ENCODE data around the gene RLF. TPM values are rescaled to one million over a fixed set of nuclear protein-coding genes. Genes with fewer than 3 reads are reported as not detected.

The RLF gene
- total and polyA plus RNA-seq, 4 donors: 1.7 to 13.4 (median 6.3) TPM

- H3K27me3 ChIP-seq (ENCODE audit: control insufficient read depth in 4 of 4, insufficient read depth in 4 of 4, low read length in 3 of 4): no peaks in the 10 kb centered on the region
- 60% methylated on average over 2 of the region's 2 CpGs for WGBS
- H3K36me3 ChIP-seq (ENCODE audit: control insufficient read depth in 4 of 4, insufficient read depth in 3 of 4, low read depth in 1 of 4, low read length in 3 of 4): peaks cover 3 to 19% (median 6%) of the 10 kb centered on the region in 4 donors
These were observed 120.7 kb downstream of the RLF start for GRCh38 chr1:40281853-40282252.

More at GRCh38 chr1:40281853-40282252, 120.7 kb downstream of the RLF start:
- no peak for DNase-seq (ENCODE audit: low spot score)
- Histone ChIP-seq H3K4me1 (ENCODE audit: control insufficient read depth in 4 of 4, insufficient read depth in 4 of 4, low read length in 3 of 4) (peaks cover 0 to 2% (median 0%) of the 10 kb centered on the region in 4 donors), H3K27ac (ENCODE audit: low read depth in 1 of 2, low read length in 2 of 2) (no peak overlapping the region), H3K9ac (ENCODE audit: low read depth in 1 of 2, low read length in 2 of 2) (no peak overlapping the region), H3K4me3 (ENCODE audit: low read depth in 1 of 3, low read length in 3 of 3) (no peak overlapping the region), H3K9me3 (ENCODE audit: control insufficient read depth in 4 of 4, low read length in 3 of 4) (no peaks in the 10 kb centered on the region)
- no peak for TF ChIP-seq YY1 (IDR thresholded peaks at IDR 0.05)
- no peak for TF ChIP-seq TAF1 (conservative IDR thresholded peaks at IDR 0.05)
- TF ChIP-seq ZBTB33 (IDR thresholded peaks at IDR 0.05): no peak
- no peak for TF ChIP-seq SP1 (IDR thresholded peaks at IDR 0.05)
- TF ChIP-seq MAX (IDR thresholded peaks at IDR 0.05): no peak
- TF ChIP-seq GABPA (IDR thresholded peaks at IDR 0.05 in 1 of 2, conservative IDR thresholded peaks at IDR 0.05 in 1 of 2): no peak
- TF ChIP-seq, protein P1, sequence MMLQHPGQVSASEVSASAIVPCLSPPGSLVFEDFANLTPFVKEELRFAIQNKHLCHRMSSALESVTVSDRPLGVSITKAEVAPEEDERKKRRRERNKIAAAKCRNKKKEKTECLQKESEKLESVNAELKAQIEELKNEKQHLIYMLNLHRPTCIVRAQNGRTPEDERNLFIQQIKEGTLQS (IDR thresholded peaks at IDR 0.05): no peak
- no peak for TF ChIP-seq JUND (IDR thresholded peaks at IDR 0.05)
- no peak for TF ChIP-seq RXRA (IDR thresholded peaks at IDR 0.05)
- TF ChIP-seq NR2F2 (IDR thresholded peaks at IDR 0.05): no peak
- TF ChIP-seq FOXA2 (IDR thresholded peaks at IDR 0.05): no peak
- TF ChIP-seq, protein P2, sequence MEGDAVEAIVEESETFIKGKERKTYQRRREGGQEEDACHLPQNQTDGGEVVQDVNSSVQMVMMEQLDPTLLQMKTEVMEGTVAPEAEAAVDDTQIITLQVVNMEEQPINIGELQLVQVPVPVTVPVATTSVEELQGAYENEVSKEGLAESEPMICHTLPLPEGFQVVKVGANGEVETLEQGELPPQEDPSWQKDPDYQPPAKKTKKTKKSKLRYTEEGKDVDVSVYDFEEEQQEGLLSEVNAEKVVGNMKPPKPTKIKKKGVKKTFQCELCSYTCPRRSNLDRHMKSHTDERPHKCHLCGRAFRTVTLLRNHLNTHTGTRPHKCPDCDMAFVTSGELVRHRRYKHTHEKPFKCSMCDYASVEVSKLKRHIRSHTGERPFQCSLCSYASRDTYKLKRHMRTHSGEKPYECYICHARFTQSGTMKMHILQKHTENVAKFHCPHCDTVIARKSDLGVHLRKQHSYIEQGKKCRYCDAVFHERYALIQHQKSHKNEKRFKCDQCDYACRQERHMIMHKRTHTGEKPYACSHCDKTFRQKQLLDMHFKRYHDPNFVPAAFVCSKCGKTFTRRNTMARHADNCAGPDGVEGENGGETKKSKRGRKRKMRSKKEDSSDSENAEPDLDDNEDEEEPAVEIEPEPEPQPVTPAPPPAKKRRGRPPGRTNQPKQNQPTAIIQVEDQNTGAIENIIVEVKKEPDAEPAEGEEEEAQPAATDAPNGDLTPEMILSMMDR (IDR thresholded peaks at IDR 0.05; ENCODE audit: low read depth, low read length, missing input control): no peak
- no peak for TF ChIP-seq EGR1 (IDR thresholded peaks at IDR 0.05; ENCODE audit: low read depth in 2 of 2)
- TF ChIP-seq, protein P3, sequence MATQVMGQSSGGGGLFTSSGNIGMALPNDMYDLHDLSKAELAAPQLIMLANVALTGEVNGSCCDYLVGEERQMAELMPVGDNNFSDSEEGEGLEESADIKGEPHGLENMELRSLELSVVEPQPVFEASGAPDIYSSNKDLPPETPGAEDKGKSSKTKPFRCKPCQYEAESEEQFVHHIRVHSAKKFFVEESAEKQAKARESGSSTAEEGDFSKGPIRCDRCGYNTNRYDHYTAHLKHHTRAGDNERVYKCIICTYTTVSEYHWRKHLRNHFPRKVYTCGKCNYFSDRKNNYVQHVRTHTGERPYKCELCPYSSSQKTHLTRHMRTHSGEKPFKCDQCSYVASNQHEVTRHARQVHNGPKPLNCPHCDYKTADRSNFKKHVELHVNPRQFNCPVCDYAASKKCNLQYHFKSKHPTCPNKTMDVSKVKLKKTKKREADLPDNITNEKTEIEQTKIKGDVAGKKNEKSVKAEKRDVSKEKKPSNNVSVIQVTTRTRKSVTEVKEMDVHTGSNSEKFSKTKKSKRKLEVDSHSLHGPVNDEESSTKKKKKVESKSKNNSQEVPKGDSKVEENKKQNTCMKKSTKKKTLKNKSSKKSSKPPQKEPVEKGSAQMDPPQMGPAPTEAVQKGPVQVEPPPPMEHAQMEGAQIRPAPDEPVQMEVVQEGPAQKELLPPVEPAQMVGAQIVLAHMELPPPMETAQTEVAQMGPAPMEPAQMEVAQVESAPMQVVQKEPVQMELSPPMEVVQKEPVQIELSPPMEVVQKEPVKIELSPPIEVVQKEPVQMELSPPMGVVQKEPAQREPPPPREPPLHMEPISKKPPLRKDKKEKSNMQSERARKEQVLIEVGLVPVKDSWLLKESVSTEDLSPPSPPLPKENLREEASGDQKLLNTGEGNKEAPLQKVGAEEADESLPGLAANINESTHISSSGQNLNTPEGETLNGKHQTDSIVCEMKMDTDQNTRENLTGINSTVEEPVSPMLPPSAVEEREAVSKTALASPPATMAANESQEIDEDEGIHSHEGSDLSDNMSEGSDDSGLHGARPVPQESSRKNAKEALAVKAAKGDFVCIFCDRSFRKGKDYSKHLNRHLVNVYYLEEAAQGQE (IDR thresholded peaks at IDR 0.05): no peak
- TF ChIP-seq FOXA1 (IDR thresholded peaks at IDR 0.05): no peak
- TF ChIP-seq HNF4G (IDR thresholded peaks at IDR 0.05): no peak
- TF ChIP-seq RAD21 (IDR thresholded peaks at IDR 0.05): no peak
- no peak for TF ChIP-seq HNF4A (conservative IDR thresholded peaks at IDR 0.05)

Small RNA genes within 50 kb of the gene (small RNA-seq; reads per million reads assigned to genes)
- gene RNU6-1237P: not detected

Other genes starting within 250 kb of the RLF start
- 100 to 1,000 TPM in 1 of 2 donors, under 1 TPM in 1; 0.37 to 294 TPM for gene MFSD2A, start 206.2 kb upstream of the RLF start, total RNA-seq
- gene MFSD2A, start 206.2 kb upstream of the RLF start, polyA plus RNA-seq: 100 to 1,000 TPM in 1 of 2 donors, 10 to 100 TPM in 1; 84.3 to 257 TPM
- 100 to 1,000 TPM in 1 of 2 donors, 10 to 100 TPM in 1; 75.5 to 105 TPM for gene CAP1, start 120.7 kb upstream of the RLF start, total RNA-seq
- 10 to 100 TPM; 77.4 to 91.7 TPM for gene CAP1, start 120.7 kb upstream of the RLF start, polyA plus RNA-seq
- 10 to 100 TPM; 20.3 to 46.8 TPM for gene PPT1, start 64.1 kb upstream of the RLF start, total RNA-seq
- 10 to 100 TPM; 15.4 to 33.9 TPM for gene PPT1, start 64.1 kb upstream of the RLF start, polyA plus RNA-seq
- gene TMCO2, start 86.5 kb downstream of the RLF start, total RNA-seq: not detected
- not detected for gene TMCO2, start 86.5 kb downstream of the RLF start, polyA plus RNA-seq
- gene ZMPSTE24, start 96.8 kb downstream of the RLF start, total RNA-seq: 10 to 100 TPM; 24.4 to 40.1 TPM
- gene ZMPSTE24, start 96.8 kb downstream of the RLF start, polyA plus RNA-seq: 10 to 100 TPM; 17.3 to 20.8 TPM
- gene COL9A2, start 155.9 kb downstream of the RLF start, total RNA-seq: under 1 TPM; 0.19 to 0.75 TPM
- under 1 TPM; 0.22 to 0.46 TPM for gene COL9A2, start 155.9 kb downstream of the RLF start, polyA plus RNA-seq
- 10 to 100 TPM; 20.0 to 36.8 TPM for gene SMAP2, start 212.3 kb downstream of the RLF start, total RNA-seq
- 10 to 100 TPM; 25.5 to 34.1 TPM for gene SMAP2, start 212.3 kb downstream of the RLF start, polyA plus RNA-seq

All from liver (tissue), 10 donors.